Measurements from ENCODE around the gene KCNB1.

The KCNB1 gene

DNA sequence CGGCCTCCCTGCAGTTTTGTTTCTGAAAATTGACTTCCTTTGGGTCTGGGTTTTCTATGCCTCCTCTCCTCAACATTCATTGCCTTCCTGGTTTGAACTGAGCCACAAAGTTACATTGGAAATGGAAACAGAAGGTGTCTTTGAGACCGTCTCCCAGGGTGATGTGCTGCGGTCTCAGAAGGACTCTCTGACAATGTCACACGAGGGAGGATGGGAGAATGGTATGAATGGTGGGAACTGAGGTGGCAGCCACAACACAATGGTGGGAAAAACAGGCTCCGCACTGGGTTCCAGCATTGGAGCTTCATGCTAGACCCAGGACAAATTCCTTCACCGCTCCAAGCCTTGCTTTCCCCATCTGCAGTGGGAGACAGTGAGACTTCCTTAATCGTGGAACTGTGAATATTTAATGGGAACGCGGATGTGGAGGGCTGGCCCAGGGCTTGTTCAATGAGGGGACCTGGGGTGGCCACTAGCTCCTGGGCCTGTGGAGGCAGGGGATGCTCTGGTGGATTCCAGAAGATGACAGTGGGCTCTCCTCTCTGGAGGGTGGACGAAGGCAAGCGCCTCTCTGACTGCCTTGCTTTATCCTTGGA is 73.9 kb downstream of the KCNB1 start:
- no peak for DNase-seq

DNA sequence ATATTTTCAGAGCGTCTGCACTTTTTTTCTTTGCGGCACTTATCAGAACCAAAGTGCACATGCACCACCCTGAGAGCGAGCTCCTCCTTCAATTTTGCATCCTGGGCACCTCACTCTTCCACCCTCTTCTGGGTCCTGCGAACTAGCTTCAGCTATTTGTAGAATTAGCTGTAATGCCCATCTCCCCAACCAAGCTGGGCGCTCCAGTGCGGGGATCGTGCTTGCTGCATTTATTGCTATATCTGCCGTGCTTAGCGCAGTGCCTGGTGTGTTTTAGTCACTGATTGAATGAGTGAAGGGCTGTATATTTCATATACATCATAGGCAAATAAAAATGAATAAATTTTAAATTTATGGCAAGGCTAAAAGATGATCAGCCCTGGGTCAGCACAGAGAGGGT is 75.8 kb downstream of the KCNB1 start:
- DNase-seq, result no peak

DNA sequence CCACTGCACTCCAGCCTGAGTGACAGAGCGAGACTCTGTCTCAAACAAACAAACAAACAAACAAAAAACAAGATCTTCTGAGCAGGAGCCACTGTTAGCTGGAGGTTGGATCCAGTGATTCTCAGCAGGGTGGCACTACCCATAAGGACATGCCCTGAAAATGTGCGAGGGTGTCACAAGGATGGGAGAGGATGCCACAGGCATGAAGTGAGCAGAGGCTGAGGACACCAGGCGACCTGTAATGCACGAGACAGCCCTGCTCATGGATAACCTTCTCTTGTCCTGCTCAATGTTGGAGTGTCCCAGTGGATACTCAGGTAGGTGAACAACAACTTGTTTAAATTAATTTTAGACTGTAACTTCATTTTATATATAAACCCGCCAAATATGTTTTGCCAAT is 76.8 kb downstream of the KCNB1 start:
- DNase-seq, result no peak

DNA sequence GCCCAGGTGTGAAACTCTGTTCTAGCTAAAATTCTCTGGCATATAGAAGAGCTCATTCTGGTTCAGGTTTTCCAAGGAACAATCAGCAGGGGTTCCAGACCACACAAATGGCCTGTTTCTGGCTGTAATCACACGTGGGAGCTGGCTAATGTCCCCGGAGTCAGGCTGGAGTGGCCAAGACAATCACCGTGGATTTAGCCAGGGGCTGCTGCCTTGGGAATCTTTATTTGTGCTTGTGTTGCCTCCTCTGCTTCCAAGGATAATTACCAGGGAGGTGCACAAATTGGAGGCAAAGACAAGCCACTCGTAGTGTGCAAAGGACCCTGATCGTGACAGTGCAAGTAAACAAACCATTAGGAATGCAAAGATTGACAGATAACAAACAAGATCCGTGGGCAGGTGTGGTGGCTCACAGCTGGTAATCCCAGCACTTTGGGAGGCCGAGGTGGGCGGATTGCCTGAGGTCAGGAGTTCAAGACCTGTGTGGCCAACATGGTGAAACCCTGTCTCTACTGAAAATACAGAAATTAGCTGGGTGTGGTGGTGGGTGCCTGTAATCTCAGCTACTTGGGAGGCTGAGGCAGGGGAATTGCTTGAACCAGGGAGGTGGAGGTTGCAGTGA is 77.3 kb downstream of the KCNB1 start:
- DNase-seq, result no peak

DNA sequence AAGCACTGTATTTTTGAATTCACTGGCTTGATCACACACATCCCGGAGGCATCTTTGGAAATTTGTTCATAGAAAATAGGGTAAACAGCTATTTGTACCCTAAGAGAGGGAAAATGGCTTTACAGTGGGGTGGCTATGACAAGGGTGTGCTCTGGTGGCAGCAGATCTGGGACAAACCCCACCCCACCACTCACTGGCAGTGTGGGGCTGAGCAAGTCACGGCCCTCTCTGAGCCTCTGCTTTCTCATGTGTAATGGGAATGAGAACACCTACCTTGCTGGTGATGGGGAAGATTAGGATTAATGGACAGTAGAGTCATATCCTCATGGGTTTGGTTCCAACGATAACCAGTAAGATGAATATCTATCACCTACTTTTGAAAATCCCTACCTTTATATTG is 78.0 kb downstream of the KCNB1 start:
- no peak for DNase-seq

DNA sequence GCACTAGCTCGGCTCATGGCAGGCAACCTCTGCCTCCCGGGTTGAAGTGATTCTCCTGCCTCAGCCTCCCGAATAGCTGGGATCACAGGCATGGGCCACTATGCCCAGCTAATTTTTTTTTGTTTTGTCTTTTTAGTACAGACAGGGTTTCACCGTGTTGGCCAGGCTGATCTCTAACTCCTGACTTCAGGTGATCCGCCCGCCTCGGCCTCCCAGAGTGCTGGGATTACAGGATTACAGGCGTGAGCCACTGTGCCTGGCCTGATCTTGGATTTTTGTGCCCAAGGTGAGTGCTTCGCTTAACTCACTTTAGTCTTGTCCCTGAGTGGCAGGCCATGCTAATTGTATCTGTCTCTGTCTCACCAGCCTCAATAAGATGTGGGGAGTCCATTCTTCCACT is 78.6 kb downstream of the KCNB1 start:
- no peak for DNase-seq

DNA sequence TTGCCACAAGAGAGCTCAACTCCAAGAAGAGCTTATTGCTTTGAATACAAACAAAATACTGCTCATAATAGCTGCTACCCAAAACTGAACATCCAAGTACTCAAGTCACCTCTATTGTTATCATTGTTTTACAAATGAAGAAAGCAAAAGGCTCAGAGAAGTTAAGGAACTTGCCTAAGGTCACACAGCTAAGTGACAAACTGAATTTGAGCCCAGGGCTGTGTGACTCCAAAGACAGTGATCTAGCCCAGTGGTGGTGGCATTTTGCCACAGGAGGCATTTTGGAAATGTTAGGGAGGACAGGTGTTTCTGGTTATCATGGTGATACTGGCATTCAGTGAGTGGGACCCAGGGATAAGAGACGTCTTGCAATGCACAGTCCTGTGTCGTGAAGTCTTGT is 79.5 kb downstream of the KCNB1 start:
- DNase-seq, result no peak

DNA sequence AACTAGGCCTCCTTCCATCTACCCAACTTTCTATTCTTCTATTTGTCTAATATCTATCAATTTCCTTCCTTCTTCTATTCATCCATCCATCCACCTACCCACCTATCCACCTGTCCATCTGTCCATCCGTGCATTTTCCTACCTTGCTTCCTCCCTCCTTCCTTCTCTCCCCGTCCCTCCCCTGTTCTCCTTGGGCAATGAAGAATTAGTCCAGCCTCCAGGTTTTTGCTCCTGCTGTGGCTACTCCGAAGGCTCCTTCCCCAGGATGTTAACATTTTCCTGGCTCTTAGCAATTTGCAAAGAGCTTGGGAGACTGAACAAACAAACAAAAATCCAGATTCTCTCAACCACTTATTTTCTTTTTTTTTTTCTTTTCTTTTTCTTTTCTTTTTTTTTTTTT is 81.6 kb downstream of the KCNB1 start:
- no peak for DNase-seq

DNA sequence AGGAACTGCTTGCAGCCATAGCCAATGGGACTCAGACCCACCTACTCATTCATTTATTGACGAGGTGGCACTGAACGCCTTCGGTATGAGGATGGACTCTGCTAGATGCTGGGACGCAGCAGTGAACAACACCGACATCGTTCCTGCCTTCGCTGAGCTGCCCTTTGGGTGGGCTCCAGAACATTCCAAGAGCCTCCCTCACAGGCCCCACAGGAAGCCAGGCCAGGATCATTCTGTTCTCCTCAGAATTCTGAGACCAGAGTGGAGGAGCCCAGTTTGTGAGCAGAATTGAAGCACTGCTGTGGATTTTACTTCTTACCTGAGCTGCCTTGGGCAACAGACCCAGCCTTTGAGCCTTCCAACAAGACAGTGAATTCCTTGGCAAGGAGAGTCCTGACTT is 82.1 kb downstream of the KCNB1 start:
- no peak for DNase-seq

DNA sequence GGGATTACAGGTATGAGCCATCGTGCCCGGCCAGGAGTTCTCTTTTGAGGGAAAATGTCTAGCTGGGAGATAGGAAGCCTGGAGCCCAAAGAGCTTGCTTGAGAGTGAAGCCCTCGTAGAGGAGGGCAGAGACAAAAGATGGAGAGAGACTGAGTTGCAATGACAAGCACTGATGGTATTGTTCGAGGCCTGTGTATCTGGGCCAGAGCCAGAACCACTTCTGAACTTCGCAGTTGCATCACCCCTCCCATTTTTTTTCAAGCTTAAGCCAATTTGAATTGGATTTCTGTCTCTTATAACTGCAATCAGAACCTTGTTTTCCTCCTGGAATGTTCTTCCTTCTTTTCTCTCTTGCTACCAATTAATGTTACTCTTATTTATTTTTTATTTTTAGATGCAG is 83.1 kb downstream of the KCNB1 start:
- no peak for DNase-seq

DNA sequence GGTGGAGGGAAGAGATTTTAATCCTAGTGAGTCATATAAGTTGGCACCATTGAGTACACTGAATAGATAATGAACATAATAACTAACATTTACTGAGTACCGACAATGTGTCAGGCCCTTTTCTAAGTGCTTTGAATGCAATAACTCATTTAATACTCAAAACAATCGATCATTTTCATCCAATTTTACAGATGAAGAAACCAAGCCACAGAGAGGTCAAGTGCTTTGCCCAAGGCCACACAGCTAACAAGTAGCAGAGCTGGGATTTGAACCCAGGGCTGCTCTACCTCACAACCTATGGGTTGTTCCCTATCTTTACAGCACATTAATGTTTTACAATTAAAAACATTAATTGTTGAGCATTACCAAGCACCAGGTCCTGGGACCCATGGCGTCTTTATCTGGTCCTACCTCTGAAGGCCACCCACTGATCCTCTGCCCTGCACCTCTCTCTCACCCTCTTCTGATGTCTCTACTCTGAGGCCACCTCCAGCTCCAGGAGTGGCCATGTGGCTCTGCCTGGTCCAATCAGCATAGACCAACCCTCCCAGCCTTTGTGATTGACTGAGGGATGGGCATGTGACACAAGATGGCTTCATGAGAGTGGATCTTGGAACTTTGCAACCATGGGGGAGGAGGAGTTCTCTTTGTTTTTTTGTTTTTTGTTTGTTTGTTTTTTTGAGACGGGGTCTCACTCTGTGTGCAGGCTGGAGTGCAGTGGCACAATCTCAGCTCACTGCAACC is 83.9 kb downstream of the KCNB1 start:
- no peak for DNase-seq

DNA sequence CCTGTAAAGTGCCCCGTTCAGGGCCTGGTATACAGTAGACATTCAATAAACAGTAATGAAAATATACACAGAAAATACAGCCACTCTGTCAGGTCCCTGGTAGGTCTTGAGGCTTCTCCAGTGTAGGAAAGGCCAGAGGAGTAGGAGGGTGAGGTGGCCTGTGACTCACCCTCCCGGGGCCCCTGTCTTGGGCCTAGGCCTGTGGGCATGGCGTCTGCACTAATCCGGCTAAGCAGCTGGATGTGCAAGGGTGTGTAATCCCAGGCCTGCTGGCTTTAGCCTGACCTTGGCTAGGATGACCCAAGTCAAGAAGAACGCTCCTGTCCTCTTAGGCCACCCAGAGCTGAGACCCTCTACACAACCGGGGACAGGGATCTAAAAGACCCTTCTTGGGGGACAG is 84.9 kb downstream of the KCNB1 start:
- peak in 2 of 4 experiments; percentile 10 to 11 for DNase-seq

DNA sequence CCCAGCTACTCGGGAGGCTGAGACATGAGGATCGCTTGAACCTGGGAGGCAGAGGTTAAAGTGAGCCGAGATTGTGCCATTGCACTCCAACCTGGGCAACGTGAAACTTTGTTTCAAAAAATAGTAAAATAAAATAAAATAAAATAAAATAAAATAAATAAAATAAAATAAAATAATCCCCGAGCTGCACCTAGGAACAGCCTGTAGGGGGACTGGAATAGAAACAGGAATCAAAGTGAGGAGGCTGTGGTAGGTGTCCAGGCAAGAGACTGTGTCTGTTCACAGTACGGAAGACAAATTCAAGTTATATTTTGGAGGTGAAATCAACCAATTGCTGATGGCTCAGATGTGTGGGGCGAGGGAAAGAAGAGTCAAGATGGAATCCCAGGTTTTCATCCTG is 86.2 kb downstream of the KCNB1 start:
- no peak for DNase-seq

DNA sequence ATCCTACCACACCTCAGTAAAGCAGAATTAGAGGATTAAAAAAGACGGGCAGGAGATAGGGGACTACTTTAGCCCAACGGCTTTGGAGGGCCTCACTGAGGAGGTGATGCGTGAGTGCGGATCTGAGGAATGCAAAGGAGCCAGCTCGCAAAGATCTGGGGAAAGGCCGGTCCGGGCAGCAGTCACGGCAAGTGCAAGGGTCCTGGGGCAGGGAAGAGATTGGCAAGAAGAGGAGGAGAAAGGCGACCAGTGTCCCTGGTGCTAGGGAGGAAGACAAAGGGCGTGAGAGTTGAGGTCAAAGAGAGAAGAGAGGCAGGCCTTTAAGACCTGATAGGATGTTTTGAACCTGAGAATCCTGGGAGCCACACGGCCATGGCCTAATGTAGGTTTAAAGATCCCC is 86.8 kb downstream of the KCNB1 start:
- no peak for DNase-seq

DNA sequence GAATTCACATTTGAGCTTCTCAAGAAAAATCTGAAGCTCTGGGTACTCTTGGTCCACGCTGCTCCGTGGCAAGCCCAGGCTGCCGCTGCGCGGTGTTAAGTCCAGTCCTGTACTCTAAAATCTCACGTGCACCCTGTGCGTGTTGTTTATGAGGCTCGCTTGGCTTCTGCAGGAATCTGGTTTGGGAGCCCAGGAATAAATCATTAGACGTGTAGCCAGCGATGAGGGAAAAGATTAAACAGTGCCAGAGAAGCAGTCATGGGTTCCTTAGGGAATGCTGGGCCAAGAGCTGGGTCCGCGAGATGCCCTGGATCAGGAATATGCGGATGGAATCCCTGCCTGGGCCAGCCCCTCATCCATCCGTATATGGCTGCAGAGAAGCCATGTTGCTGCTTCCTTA is 87.3 kb downstream of the KCNB1 start:
- no peak for DNase-seq

DNA sequence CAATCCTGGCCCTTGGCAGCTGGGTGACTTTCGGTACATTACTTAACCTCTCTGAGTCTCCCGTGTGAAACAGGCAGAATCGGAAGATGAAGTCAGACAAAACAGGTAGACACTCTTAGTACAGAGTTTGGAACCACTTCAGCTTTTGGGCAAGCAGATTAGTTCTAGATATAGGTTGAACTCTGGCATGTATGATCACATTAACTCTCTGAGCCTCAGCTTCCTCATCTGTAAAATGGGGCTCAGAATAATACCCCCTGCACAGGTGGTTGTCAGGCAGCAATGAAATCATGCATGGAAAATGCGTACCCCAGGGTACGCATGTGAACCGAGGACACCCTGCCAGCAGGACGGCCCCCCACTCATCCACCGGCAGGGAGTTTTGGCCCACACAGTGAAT is 87.7 kb downstream of the KCNB1 start:
- no peak for DNase-seq

DNA sequence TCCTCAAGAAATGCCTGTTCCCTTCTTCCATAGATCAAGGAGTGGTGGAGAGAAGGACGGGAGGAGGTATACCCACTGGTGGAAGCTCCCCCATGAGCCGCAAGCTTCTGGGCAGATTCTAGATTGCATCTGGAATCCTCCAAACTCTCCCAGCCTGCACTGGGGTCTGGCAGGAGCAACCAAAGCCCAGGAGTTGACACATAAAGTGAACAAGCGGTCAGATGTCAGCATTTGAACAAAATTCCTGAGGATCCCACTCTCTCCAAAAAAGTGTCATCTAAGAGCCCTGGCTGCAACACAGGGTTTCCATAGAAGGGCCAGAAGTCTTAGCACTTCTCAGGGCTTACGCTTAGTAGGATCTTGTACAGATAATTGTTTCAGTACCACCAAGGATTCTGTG is 88.2 kb downstream of the KCNB1 start:
- DNase-seq, result no peak

DNA sequence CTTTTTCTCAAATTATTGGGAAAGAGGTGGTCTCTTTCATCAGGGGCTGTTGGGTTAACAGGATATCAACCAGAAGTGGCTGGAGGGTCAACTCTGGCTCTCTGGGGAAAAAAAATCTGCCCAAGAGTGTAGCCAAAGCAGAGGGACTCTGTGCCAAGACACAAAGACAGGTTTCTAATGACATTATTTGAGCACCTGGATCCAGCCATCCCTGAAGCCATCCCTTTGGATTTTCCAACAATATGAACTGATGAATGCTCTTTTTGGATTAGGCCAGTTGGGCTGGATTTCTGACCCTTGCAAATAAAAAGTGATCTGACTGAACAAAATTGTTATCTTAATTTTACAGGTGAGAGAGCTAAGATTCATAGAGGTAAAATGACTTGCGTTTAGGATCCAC is 88.7 kb downstream of the KCNB1 start:
- DNase-seq, result no peak

DNA sequence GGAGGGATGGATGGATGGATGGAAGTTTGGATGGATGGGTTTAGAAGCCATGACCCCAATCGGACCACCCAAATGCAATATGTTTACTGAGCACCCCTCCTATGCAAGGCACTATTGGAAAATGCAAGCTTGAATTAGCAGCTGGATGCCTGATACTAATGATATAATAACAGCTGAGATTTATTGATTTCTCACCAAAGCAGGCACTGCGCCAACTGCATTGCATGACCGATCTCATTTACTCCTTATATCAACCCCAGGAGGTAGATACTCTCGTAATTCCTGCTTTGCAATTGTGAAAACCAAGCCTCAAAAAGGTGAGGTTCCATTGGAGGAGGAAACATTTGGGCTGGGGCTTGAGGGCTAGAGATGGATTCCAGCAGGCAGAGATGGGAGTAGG is 89.7 kb downstream of the KCNB1 start:
- no peak for DNase-seq

DNA sequence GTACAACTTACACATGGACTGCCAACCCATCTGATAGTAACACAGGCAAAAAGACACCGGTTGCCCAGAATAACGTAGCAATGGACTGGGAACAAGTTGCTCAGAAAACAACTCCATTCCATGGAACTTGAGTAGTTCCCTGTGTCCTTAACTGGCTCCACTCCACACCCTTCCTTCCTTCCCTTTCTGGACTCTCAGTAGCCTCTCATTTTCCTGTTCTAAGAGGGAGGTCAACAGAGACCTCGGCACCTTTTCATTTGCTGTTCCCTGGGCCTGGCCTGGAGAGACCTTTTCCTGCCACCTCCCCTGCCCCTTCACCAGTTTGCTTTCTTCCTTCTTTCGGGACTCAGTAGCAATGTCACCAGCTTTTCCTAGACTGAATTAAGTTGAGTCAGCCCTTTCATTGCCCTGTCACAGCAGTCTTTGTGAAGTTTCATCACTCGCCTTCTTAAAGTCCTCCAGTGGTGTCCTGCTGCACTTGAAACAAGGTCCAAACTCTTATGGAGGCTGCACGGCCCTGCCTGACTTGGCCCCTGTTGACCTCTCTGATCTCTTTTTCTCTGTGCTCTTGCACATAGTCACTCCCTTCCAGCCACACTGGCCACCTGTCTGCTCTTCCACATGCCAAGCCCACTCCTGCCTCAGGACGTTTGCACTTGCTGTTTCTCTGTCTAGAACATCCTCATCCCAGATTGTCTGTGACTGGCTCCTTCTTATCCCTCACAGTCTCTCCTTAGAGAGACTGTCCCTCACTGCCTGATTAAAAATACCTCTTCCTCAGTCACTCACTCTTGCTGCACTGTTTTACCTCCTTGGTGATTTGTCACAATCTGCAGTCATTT is 90.8 kb downstream of the KCNB1 start:
- peak in 1 of 4 experiments; percentile 6 for DNase-seq

DNA sequence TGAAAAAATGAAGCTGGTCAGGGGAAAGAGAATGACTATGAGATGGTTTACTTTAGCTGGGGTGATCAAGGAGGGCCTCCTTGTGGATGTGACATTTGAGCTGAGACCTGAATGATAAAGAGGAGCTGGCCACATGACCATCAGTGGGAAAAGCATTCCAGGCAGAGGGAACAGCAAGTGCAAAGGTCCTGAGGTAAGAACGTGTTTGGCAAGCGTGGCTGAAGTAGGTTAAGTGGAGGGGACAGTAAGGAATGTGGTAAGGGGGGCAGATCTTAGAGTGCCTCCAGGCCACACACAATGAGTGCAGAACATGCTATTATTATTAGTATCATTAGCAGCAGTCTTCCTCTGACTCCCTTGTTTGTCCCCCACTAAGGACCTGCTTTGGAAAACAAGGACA is 92.6 kb downstream of the KCNB1 start:
- DNase-seq, result no peak

DNA sequence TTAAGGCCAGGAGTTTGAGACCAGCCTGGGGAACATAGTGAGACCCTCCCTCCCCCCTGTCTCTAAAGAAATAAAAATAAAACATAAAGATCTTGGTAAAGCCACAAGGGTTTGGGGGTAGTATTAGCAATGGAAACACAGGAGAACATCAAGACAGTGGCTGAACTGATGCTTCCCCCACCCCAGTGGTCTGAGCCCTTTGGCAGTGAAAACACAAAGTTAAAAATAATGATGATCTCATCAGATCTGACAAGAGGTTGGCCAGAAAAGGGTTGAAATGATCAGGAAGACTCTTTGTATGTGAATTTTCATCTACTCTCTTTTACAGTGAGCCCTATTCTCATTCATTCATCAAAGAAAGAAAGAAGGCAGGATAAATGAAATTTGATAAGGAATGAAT is 93.7 kb downstream of the KCNB1 start:
- no peak for DNase-seq

DNA sequence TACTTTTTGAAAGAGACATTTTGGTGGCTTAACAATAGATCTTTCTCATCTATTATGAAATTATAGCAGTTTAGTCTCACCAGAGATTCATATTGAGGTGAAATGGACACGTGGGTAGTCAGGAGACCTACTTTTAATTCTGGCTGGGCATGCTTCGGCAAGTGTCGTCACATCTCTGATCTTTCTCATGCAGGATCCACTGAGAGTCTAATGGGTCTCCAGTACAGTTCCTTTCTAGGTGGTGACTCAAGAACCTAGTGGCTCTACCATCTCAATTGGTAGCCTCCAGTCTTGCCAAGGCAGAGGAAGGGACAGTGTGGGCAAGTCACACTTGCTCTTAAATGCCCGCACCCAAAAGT is 94.9 kb downstream of the KCNB1 start:
- DNase-seq, result no peak

Measured in suppressor macrophage (primary cell).